Nucleus accumbens (tissue), 56 donors: ENCODE results near the gene HCN4.

ENCODE experiments used
- DNase-seq, 56 donors: peaks; one replicate each; lab custom pipeline; 2025; lab: John Stamatoyannopoulos, UW

The HCN4 gene

DNA sequence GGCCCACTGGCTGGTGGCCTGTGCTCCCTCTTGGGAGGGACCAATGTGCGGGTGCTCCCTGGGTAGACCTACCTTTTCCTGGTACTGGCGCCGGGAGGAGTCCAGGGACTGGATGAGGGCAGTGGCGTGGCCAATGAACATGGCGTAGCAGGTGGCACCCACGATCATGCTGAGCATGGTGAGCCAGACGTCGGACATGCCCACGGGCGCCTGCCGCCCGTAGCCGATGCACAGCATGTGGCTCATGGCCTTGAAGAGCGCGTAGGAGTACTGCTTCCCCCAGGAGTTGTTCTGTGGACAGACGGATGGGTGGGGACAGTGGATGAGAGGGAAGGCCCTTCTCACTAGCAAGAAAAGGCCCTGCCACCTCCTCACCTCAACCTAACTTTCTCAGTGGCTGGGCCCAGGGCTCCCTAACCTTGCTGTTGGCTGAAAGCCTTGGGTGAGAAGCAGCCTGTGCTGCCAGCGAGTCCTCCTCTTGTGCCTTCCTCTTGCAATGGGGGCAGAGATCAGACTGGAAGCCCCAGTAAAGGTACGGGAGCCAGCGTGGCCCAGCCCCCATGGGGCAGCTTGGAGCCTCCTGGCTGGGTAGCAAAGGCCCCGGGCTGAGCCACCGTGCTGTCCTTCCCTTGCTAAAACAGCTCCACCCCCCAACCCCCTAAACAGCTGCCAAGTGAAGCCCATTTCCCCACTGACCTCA lies 39.1 kb downstream of the HCN4 start:
- no peak for DNase-seq

DNA sequence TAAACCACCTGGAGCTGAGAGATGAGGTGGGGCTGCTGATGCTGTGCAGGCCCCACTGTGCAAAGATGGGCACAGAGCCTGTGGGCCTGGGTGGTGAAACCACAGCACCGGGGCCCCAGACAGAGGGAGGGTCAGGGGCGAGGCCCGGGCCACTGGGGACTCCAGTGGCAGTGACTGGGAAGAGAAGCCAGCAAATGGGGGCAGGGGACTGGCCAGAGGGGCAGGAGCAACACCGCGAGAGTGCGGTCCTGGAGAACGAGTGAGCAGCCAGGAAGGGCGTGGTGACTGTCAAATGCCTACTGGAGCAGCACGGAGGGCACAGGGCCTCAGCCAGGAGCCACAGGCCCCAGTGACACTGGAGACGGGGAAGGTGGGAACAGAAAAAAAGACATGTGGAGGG lies 39.8 kb downstream of the HCN4 start:
- no peak for DNase-seq

DNA sequence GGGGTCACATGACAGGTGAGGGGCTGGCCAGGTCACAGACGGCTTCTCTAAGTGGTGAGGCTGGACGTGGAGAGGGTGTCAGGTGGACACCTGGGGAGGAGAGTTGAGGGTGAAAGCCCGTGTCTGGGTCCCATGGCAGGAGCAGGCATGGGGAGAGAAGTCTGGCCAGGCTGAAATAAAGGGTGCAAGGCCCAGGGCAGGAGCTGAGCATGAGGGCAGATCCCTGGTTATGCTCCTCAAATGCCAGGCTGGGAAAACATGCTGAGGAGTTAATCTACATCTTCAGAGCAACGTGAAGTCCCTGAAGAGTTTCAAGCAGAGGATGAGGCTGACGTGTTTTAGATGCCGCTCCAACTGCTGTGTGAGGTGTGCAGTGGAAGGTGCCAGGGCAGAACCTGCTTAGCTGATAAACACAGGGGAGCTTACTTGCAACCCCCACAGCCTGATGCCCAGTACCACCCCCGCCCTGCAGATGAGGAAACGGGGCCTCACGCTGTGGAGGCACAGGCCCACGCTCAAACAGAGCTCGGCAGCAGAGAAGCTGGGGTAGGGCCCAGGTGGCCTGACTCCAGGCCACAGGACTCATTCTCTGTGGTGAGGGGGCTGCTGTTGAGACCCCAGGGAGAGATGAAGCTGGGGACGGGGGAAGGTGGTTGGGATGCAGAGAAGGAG lies 40.5 kb downstream of the HCN4 start:
- DNase-seq, result no peak

DNA sequence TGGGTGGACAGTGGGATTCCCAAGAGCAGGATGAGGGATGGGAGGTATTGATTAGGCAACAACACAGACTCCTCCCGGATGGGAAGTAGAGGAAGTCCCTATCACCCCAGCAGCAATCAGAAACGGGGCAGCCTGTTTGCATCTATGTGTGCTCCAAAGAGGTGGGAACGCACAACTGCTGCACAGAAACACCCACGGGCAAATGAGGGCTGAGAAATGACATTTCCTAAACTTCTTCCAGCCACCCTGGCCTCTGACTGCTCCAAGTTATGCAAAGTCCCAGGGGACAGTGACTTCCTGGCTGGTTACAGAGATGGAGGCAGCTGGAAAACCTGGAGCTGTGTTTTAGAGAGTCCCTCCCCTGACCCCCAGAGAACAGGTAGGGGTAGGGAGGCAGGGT lies 42.6 kb downstream of the HCN4 start:
- no peak for DNase-seq

DNA sequence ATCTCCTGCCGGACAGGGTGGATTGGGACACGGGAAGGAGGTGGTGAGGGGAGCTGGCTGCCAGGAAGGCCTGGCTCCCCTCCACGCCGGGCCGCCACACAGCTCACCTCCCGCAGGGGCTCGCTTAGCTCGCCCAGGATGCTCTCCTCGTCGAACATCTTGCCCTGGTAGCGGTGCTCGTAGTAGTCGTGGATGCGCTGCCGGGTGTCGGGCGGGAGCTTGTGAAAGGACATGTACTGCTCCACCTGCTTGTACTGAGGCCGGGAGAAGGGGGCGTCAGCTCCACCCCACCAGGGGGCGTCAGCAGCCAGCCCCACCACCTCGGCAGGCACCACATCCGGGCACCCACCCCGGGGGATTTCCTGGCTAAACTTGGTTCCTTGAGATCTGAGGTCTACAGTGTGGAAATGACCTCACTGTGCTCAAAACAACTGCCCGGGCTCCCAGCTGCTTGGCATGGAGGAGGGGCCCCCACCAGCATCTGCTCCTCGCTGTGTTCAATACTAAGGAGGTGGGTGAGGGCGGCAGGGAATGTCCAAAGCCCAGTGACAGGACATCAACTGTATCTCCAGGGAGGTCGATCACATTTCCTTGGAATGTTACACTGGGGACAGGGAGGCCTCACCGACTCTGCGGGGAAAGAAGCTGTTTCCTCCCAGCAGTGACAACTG lies 43.4 kb downstream of the HCN4 start:
- no peak for DNase-seq

DNA sequence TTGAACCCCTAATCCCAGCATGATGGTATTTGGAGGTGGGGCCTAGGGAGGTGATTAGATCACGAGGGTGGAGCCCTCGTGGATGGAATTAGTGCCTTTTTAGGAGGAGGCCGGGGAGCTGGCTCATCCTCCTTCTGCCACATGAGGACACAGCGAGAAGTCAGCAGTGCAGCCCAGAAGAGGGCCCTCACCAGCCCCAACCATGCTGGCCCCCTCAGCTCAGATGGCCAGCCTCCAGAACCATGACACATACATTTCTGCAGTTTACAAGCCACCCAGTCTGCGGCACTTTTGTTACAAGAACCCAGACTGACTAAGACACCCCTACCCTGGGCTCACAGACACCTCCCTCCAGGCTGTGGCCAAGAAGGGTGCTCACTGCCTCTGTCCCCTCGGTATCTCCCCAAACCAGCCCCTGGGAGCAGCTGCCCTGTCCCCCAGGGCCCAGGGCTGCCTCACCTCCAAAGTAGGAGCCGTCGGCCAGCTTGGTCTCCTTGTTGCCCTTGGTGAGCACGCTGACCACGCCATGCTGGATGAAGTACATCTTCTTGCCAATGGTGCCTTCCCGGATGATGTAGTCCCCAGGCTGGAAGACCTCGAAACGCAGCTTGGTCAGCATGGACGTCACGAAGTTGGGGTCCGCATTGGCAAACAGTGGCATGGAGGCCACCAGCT lies 44.1 kb downstream of the HCN4 start:
- no peak for DNase-seq

DNA sequence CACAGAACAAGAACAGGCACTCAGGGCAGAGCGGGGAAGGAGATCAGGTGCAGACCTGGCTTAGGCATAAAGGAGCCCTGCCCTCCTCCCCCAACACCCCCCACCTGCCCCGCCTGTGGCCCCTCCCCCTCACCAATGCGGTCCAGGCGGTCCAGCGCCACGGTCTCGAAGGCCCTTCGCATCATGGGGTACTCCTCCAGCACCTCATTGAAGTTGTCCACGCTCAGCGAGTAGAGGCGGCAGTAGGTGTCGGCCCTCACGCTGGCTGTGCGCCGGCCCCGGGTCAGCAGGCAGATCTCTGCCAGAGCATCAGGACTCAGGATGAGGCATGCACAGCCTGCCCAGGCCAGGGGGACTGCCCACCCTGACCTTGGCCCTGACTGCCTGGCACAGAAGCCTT lies 44.8 kb downstream of the HCN4 start:
- no peak for DNase-seq

DNA sequence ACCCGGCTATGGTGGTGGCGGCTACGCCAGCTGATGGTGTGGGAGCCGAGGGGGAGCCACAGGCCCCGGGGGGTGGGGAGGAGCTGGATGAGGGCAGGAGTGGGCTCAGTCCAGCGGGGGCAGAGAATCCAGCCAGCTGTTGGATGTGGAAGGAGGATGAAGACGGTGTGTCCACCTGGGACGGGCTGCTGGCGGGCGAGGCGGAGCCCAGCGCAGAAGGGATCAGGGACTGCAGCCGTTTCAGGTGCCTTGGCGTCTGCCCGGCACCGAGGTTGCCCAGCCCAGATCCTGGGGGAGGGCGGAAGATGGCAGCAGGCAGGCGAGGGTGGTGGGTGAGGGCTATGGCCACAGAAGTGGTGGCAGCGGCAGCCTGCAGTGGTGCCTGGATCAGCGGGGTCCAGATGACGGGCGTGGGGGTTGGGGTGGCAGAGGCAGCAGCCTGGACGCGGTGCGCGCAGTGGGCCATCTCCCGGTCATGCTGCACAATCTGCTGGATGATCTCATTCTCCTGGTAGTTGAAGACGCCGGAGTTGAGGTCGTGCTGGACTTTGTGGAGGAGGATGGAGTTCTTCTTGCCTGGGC lies 45.3 kb downstream of the HCN4 start:
- DNase-seq, result no peak

DNA sequence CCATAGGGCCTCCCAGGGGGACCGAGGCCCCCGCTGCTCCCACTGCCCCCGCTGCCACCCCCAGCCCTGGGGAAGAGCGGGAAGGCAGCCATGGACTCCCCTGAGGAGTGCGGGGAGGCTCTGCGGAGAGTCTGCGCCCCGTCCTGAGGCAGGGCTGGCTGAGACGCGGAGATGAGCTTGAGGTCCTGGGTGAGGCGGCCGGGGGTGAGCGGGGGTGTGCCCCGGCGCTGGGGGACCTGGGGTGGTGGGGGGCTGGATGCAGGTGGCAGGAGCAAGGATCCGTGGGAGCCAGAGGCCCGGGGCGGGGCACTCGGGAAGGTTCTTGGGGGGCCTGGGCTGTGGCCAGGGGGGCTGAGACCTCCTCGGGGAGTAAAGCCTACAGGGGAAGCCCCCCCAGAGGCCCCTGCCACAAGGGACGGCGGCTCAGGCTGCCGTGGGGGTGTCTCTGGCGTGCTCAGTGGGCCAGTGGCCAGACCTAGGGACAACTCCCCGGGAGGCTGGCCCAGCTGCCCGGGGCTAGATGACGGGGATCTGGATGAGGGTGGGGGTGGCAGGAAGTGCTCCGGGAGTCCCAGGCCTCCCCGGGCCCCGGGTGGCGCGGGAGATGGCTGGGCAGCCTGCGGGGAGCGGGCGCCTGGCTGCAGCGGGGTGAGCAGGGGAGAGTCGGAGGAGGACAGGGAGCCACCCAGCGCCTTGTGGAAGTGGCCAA lies 45.9 kb downstream of the HCN4 start:
- DNase-seq, result no peak

DNA sequence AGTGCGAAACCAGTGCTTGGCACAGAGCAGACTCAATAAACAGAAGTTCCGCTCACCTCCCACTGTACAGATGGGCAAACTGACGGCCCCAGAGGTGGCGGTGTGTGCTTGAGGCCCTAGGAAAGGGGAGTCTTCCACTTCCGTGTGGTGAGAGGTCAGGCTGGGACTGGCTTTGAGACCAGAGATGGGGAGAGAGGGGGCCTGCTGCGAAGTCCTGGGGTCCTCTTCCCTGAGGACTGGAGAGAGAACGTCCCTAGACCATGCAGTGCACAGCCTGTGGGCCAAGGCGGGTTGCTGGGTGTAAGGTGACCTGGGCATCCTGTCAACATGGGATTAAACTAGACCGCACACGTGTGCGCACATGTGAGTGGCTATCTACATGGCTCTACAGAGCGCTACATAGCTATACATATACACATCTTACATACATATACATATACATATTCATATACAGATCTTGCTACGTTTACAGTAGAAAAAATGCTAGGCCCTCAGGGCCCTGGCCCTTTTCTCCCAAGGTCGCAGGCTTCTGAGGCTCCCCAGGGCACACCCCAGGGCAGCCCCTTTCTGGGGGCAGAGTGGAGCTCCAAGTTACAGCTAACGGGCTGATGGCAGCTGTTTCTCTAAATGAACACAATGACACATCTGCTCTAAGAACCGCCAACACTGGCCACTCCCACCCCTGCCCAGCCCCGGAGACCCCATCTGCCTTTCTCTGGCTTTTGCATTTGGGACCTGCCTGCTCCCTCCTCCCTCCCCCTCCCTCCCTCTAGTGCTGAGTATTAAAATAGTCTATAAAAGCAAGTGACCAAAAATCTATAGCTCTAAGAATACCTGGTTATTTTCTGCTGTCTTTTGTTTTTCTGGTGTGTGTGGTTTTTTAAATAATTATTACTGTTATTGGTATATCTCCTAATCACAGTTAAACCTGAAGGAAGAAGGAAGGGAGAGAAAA lies 47.0 kb downstream of the HCN4 start:
- DNase-seq, result no peak

DNA sequence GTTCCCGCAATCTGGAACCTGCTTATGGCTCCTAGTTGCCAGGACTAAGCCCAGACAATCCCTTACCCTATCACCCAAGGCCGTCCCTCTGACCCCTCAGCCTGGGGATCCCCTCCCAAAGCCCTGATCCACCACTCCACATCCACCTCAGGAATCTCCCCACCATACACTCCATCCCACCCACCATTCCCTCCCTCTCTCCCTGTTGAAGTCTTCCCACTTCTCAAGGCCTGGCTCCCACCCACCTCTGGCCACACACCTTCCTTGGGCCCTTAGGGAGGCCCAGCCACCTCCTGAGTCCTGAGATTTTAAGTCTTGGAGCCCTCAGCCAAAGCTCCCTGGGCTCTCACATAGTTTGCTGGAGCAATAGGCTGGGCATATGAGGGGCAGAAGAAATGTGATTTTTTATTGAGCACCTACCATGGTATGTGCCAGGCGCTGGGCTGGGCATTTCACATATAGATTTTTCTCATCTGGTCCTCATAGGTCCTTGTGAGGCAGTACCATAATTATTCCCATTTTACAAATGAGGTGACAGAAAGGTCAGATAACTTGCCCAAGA lies 48.1 kb downstream of the HCN4 start:
- DNase-seq, result no peak

DNA sequence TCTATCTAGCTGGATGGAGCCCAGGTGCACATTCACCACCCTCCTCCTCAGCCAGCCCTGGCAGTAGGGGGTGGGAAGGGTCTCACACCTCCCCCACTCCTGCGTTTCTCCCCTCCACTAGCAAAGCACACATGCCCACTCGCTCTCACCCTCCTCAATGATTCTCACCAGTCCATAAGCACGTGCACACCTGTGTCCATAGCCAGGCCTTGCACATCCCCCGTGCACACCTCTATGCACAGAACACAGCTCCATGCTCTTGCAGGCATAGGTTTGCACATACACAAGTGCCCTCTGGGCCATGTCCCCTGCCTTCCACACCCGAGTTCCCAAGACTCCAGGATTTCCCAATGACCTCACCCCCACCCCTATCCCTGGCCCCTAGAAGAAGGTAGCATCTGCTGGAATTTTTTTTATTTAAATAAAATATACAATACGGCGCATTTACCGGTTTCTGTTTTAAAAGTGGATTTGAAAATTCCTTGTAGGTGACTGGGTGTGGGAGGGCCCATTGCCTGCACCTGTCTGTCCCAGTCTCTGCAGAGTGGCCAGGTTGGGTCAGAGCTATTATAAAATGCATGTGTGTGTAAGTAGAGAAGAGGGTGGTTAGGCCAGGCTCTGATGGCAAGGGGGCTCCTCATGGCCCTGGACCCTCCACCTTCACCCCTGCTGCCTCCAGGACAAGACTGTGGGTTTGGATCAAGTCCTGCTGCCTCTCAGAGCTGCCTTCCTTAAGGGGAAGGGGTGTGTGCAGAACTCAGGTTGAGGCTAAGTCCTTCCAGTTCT lies 49.1 kb downstream of the HCN4 start:
- no peak for DNase-seq

DNA sequence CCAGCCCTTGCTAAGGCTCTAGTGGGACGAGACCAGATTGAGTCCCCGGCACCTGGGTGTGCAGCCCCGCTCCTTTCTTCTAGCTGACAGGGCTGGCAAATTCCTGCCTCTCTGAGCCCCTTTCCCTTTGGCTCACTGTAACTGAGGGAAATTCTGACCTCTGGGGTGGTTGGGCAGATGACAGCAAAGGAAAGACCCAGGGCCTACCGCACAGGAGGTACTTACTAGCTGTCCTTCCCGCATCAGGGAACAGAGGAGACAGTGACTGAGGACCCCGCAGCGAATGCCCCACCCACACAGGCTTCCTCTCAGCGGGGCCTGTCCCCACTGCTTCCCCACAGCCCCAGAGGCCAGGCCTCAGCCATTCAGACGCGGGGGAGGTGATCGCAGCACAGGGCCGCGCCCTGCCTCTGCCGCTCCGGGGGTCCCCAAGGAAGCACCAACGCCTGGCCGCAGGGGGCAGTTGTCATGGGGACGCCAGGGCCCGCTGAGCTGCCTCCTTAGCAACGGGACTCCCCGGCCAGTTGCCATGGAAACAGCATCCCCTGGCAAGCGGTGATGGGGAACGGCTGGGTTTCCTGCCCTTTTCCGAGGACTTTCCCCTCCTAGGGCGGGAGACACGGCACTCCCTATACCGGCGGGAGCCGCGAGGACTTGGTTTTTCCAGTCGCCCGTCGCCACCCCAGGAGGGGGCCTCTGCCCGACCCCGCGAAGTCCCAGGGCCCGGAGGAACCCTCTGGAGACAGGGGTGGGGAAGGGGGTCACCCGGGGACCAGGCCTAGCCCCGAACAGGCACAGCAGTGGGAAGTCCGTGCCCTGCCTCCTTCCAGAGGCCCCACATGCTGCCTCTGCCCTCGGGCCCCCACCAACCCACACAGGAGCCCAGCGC lies 50.1 kb downstream of the HCN4 start:
- peak in 17 of 56 donors; percentile 3 to 77 (median 27) for DNase-seq

DNA sequence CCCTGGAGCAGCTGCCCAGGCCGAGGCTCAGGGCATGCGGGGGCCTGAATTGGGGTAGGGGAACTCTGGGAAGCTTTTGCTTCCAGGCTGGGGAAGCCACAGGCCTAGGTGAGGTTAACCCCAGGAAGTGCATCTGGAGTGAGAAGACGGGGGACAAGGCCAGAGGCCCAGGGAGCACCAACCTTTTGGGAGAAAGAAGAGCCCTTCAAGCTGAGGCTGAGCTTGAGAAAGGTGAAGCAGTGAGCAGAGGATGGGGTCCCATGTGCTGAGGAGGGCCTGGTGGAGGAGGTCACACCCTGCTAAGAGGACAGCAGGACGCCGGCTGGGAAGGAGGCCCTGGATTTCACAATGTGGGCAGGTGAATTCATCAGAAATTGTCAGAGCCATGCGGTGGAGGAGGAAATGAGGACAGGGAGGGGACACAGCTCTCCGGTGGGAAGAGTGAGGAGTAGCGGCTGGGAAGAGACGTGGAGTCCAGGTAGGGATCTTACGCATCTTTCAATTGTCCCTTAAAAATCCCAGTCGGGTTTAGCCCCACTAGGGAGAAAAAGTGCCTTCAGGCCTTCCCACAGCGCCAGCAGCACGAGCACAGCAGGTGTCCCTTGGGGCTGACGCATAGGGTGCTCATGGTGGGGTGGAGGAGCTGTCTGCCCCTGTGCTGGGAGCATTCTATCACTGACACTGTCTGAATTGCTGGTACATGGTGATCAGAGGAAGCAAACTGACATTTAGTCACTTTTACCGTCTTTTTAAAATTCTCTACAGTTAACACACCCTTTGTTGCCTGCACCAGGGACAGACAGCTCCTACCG lies 50.9 kb downstream of the HCN4 start:
- DNase-seq, result peak in 1 of 56 donors; percentile 34

DNA sequence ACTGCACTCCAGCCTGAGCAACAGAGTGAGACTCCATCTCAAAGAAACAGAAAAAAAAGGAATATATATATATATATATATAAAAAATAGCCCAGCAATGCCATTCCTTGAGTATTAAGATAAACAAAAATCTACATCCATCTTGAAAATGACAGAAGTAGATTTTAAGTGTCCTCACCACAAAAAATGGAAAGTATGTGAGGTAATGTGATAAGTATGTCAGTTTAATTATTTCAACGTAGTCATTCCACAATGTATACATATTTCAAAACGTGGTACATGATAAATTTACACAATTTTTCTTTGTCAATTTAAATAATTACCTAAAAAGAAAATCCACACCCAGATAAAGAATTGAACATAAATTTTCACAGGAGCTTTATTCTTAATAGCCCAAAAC lies 54.9 kb downstream of the HCN4 start:
- DNase-seq, result no peak

DNA sequence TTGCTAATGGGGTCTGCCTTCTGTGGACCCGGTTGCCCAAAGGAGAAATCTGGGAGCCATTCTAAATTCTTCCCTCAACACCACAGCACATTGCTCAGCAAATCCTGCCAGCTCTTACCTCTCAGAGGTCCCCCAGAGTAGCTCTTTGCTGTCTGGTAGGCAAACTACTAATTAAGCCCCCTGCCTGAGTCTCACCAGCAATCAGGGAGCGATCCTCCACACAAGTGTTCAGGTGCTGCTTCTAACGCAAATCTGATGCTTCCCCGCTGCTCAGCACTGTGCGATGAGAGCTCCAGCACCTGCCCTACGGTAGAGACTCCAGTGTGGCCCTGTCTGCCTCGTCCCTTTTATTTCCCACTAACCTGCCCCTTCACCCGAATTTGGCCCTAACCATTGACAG lies 60.5 kb downstream of the HCN4 start:
- no peak for DNase-seq
